Liver (tissue), 9 donors: ENCODE data around the gene MICOS13. TPM values are rescaled to one million over a fixed set of nuclear protein-coding genes. Genes with fewer than 3 reads are reported as not detected.

ENCODE experiments used
- DNase-seq: peaks from one replicate; pipeline ENCODE4 v3.0.0-alpha.2; 2017; ENCODE audit warnings: low spot score
- H3K27ac ChIP-seq, 2 donors: one replicate each; pipeline ENCODE4 v1.7.0; 2013; ENCODE audit warnings: inconsistent platforms in 2 of 2, low read length in 2 of 2, control low read depth in 1 of 2, low read depth in 1 of 2, mild to moderate bottlenecking in 1 of 2
- H3K27me3 ChIP-seq, 4 donors: one replicate each; pipeline versions ENCODE4 v1.6.1 to v1.7.0; 2013; ENCODE audit warnings: low read length in 3 of 4, inconsistent platforms in 1 of 4, mild to moderate bottlenecking in 1 of 4, moderate library complexity in 1 of 4; ENCODE audit not compliant: control insufficient read depth in 4 of 4, insufficient read depth in 4 of 4
- H3K36me3 ChIP-seq, 4 donors: one replicate each; pipeline versions ENCODE4 v1.6.1 to v1.7.0; 2013; ENCODE audit warnings: low read length in 3 of 4, mild to moderate bottlenecking in 3 of 4, low read depth in 1 of 4, moderate library complexity in 1 of 4; ENCODE audit not compliant: control insufficient read depth in 4 of 4, insufficient read depth in 3 of 4
- H3K4me1 ChIP-seq, 4 donors: one replicate each; pipeline versions ENCODE4 v1.6.1 to v1.7.0; 2013; ENCODE audit warnings: low read length in 3 of 4, mild to moderate bottlenecking in 3 of 4, moderate library complexity in 1 of 4; ENCODE audit not compliant: control insufficient read depth in 4 of 4, insufficient read depth in 4 of 4
- H3K4me3 ChIP-seq, 3 donors: one replicate each; pipeline versions ENCODE4 v1.6.1 to v1.7.0; 2013; ENCODE audit warnings: low read length in 3 of 3, control low read depth in 1 of 3, low read depth in 1 of 3, mild to moderate bottlenecking in 1 of 3
- H3K9ac ChIP-seq, 2 donors: one replicate each; pipeline ENCODE4 v1.7.0; 2013; ENCODE audit warnings: low read length in 2 of 2, mild to moderate bottlenecking in 2 of 2, moderate library complexity in 2 of 2, control low read depth in 1 of 2, low read depth in 1 of 2
- H3K9me3 ChIP-seq, 4 donors: one replicate each; pipeline versions ENCODE4 v1.6.1 to v1.7.0; 2013; ENCODE audit warnings: low read length in 3 of 4; ENCODE audit not compliant: control insufficient read depth in 4 of 4
- ATF3 ChIP-seq: IDR thresholded peaks from 2 replicates; pipeline ENCODE4 v1.6.1; 2016; ENCODE audit warnings: antibody characterized with exemption
- CTCF ChIP-seq: fragments of 150-350 bp; IDR thresholded peaks from 2 replicates; pipeline ENCODE4 v1.5.1; 2017; ENCODE audit warnings: improper control_type of control experiment, low read depth, low read length; ENCODE audit not compliant: missing input control
- EGR1 ChIP-seq, 2 donors: IDR thresholded peaks; 2 replicates each; pipeline ENCODE4 v1.6.1; 2016 to 2018; ENCODE audit warnings: antibody characterized with exemption in 2 of 2, low read depth in 2 of 2
- FOXA1 ChIP-seq: IDR thresholded peaks from 2 replicates; pipeline ENCODE4 v1.6.1; 2016; ENCODE audit warnings: antibody characterized with exemption
- FOXA2 ChIP-seq: IDR thresholded peaks from 2 replicates; pipeline ENCODE4 v1.6.1; 2016; ENCODE audit warnings: antibody characterized with exemption
- GABPA ChIP-seq, 2 donors: IDR thresholded peaks in 1 of 2; conservative IDR thresholded peaks in 1 of 2; 2 replicates each; pipeline ENCODE4 v1.6.1; 2016; ENCODE audit warnings: antibody characterized with exemption in 2 of 2, mild to moderate bottlenecking in 1 of 2, moderate library complexity in 1 of 2
- HNF4A ChIP-seq, 2 donors: conservative IDR thresholded peaks; 2 replicates each; pipeline ENCODE4 v1.6.1; 2016; ENCODE audit warnings: antibody characterized with exemption in 2 of 2, mild to moderate bottlenecking in 2 of 2
- HNF4G ChIP-seq: IDR thresholded peaks from 2 replicates; pipeline ENCODE4 v1.6.1; 2016; ENCODE audit warnings: antibody characterized with exemption
- JUND ChIP-seq, 2 donors: IDR thresholded peaks; 2 replicates each; pipeline ENCODE4 v1.6.1; 2016; ENCODE audit warnings: antibody characterized with exemption in 2 of 2
- MAX ChIP-seq: IDR thresholded peaks from 2 replicates; pipeline ENCODE4 v1.6.1; 2016; ENCODE audit warnings: antibody characterized with exemption
- NR2F2 ChIP-seq: IDR thresholded peaks from 2 replicates; pipeline ENCODE4 v1.6.1; 2016; ENCODE audit warnings: antibody characterized with exemption
- RAD21 ChIP-seq, 2 donors: IDR thresholded peaks; 2 replicates each; pipeline ENCODE4 v1.6.1; 2016; ENCODE audit warnings: antibody characterized with exemption in 2 of 2, mild to moderate bottlenecking in 2 of 2
- REST ChIP-seq: IDR thresholded peaks from 2 replicates; pipeline ENCODE4 v1.6.1; 2016; ENCODE audit warnings: antibody characterized with exemption, mild to moderate bottlenecking
- RXRA ChIP-seq, 2 donors: IDR thresholded peaks; 2 replicates each; pipeline ENCODE4 v1.6.1; 2017 to 2018; ENCODE audit warnings: antibody characterized with exemption in 2 of 2, mild to moderate bottlenecking in 1 of 2
- SP1 ChIP-seq: IDR thresholded peaks from 2 replicates; pipeline ENCODE4 v1.6.1; 2018; ENCODE audit warnings: antibody characterized with exemption, mild to moderate bottlenecking
- TAF1 ChIP-seq: conservative IDR thresholded peaks from 2 replicates; pipeline ENCODE4 v1.6.1; 2016; ENCODE audit warnings: antibody characterized with exemption, mild to moderate bottlenecking
- YY1 ChIP-seq: IDR thresholded peaks from 2 replicates; pipeline ENCODE4 v1.6.1; 2016; ENCODE audit warnings: antibody characterized with exemption, mild to moderate bottlenecking
- ZBTB33 ChIP-seq: IDR thresholded peaks from 2 replicates; pipeline ENCODE4 v1.6.1; 2016; ENCODE audit warnings: antibody characterized with exemption
- WGBS: extraction: QIAGEN DNeasy Blood & Tissue Kit; methylation state at CpG from one replicate; pipeline ENCODE4 v1.1.7; 2013; 5-methylcytosine and 5-hydroxymethylcytosine counted together
- polyA plus RNA-seq, 2 donors: library from polyadenylated mRNA; stranded (reverse) in 1 of 2; unstranded in 1 of 2; fragments of 200-250 nt in 1 of 2; fragments of >200 nt in 1 of 2; fragmentation: Nextera tagmentation in 1 of 2; extraction: Ambion mirVana in 1 of 2; gene quantifications; one replicate each; pipeline versions ENCODE4 v1.2.1 to v1.2.3, GENCODE V29; 2013 to 2015
- total RNA-seq, 2 donors: library from RNA; depleted of rRNA; stranded (reverse); fragments of >200 nt; gene quantifications; one replicate each; pipeline ENCODE4 v1.2.3, GENCODE V29; 2014
- donor health status: healthy.
- donor health status: healthy.
- donor health status: healthy.
- donor health status: healthy.
- donor health status: healthy.

The MICOS13 gene
- total and polyA plus RNA-seq, 4 donors, result 11.5 to 84.0 (median 30.8) TPM

GRCh38 chr19:5677136-5677535, 3.2 kb downstream of the MICOS13 start:
- H3K27me3 ChIP-seq, result no peaks in the 10 kb centered on the region
- no peak overlapping the region for H3K27ac ChIP-seq
- no peak for DNase-seq
- peaks cover 4 to 22% (median 13%) of the 10 kb centered on the region in 4 donors for H3K4me1 ChIP-seq
- no peak overlapping the region for H3K9ac ChIP-seq
- H3K9me3 ChIP-seq, result no peaks in the 10 kb centered on the region
- H3K36me3 ChIP-seq, result no peaks in the 10 kb centered on the region
- no peak overlapping the region for H3K4me3 ChIP-seq
- TF ChIP-seq REST (no peak), EGR1 (IDR thresholded peaks at IDR 0.05; ENCODE audit: low read depth in 2 of 2) (no peak), JUND (IDR thresholded peaks at IDR 0.05) (no peak), MAX (no peak)
- WGBS, result 93% methylated on average over 10 of the region's 10 CpGs

GRCh38 chr19:5676772-5677105, 3.6 kb downstream of the MICOS13 start:
- H3K9me3 ChIP-seq, result no peaks in the 10 kb centered on the region
- TF ChIP-seq REST (no peak), FOXA2 (no peak), JUND (IDR thresholded peaks at IDR 0.05) (no peak), FOXA1 (no peak), GABPA (IDR thresholded peaks at IDR 0.05 in 1 of 2, conservative IDR thresholded peaks at IDR 0.05 in 1 of 2) (no peak), RXRA (IDR thresholded peaks at IDR 0.05) (no peak), RAD21 (IDR thresholded peaks at IDR 0.05) (no peak), TAF1 (no peak), YY1 (no peak), HNF4A (conservative IDR thresholded peaks at IDR 0.05) (no peak), EGR1 (IDR thresholded peaks at IDR 0.05; ENCODE audit: low read depth in 2 of 2) (no peak), CTCF (no peak), MAX (no peak), NR2F2 (no peak), ATF3 (no peak), SP1 (no peak), ZBTB33 (no peak), HNF4G (no peak)
- peaks cover 0 to 3% (median 0%) of the 10 kb centered on the region in 4 donors for H3K36me3 ChIP-seq
- WGBS, result 85% methylated on average over 13 of the region's 13 CpGs
- no peak overlapping the region for H3K4me3 ChIP-seq
- no peak overlapping the region for H3K27ac ChIP-seq
- peaks cover 4 to 22% (median 13%) of the 10 kb centered on the region in 4 donors for H3K4me1 ChIP-seq
- no peaks in the 10 kb centered on the region for H3K27me3 ChIP-seq
- no peak for DNase-seq
- H3K9ac ChIP-seq, result no peak overlapping the region
